Chondrocyte (in vitro differentiated cells): ENCODE measurements around the gene HECTD1. TPM values are rescaled to one million over a fixed set of nuclear protein-coding genes. Genes with fewer than 3 reads are reported as not detected.
A peak's percentile ranks its signal among the peaks of the same experiment; 100 is the strongest.

ENCODE experiments used
- DNase-seq: peaks from one replicate; pipeline ENCODE4 v3.0.0; 2021; ENCODE audit warnings: mixed read lengths, low spot score
- H3K27ac Mint-ChIP-seq: one replicate; pipeline ENCODE4 v1.8.0; 2021; ENCODE audit warnings: mild to moderate bottlenecking, moderate library complexity, mixed read lengths; ENCODE audit not compliant: unreplicated experiment
- H3K27me3 Mint-ChIP-seq: 2 replicates; pipeline ENCODE4 v1.8.0; 2021; ENCODE audit warnings: low read depth, mixed read lengths
- H3K36me3 Mint-ChIP-seq: 2 replicates; pipeline ENCODE4 v1.8.0; 2021; ENCODE audit warnings: low read depth, mixed read lengths
- H3K4me1 Mint-ChIP-seq: 2 replicates; pipeline ENCODE4 v1.8.0; 2021; ENCODE audit warnings: low read depth, mild to moderate bottlenecking, mixed read lengths
- H3K4me3 Mint-ChIP-seq: one replicate; pipeline ENCODE4 v1.8.0; 2021; ENCODE audit warnings: mild to moderate bottlenecking, moderate library complexity, mixed read lengths; ENCODE audit not compliant: unreplicated experiment
- H3K9me3 Mint-ChIP-seq: 2 replicates; pipeline ENCODE4 v1.8.0; 2021; ENCODE audit warnings: low read depth, mixed read lengths
- total RNA-seq: library from RNA; stranded (reverse); gene quantifications from 3 replicates; pipeline ENCODE4 v1.2.1, GENCODE V29; 2021
- TF ChIP-seq, protein P1 (sequence below): fragments of 200-600 bp; sonication (generic); IDR thresholded peaks from 2 replicates; pipeline ENCODE4 v1.5.0; 2021; ENCODE audit warnings: antibody characterized with exemption, mild to moderate bottlenecking, moderate library complexity

Gene HECTD1
- total RNA-seq, 1 donor from 2014 or later: 142 TPM

DNA sequence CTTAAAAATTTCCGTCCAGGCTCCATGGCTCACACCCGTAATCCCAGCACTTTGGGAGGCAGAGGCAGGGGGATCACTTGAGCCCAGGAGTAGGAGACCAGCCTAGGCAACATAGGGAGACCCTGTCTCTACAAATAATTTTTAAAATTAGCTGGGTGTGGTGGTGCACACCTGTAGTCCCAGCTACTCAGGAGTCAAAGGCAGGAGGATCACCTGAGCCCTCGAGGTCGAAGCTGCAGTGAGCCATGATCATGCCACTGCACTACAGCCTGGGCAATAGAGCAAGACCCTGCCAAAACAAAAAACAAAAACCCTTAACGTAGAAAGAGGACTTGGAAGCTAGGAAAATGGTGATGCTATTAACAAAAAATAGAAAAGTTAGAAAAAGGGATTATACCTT, 2.0 kb upstream of the HECTD1 start:
- H3K4me3 Mint-ChIP-seq: no peak overlapping the region
- peak overlapping the region; percentile 100 for H3K27ac Mint-ChIP-seq
- H3K4me1 Mint-ChIP-seq: peaks cover 29% of the 10 kb centered on the region
- DNase-seq: no peak
- TF ChIP-seq, protein P1, sequence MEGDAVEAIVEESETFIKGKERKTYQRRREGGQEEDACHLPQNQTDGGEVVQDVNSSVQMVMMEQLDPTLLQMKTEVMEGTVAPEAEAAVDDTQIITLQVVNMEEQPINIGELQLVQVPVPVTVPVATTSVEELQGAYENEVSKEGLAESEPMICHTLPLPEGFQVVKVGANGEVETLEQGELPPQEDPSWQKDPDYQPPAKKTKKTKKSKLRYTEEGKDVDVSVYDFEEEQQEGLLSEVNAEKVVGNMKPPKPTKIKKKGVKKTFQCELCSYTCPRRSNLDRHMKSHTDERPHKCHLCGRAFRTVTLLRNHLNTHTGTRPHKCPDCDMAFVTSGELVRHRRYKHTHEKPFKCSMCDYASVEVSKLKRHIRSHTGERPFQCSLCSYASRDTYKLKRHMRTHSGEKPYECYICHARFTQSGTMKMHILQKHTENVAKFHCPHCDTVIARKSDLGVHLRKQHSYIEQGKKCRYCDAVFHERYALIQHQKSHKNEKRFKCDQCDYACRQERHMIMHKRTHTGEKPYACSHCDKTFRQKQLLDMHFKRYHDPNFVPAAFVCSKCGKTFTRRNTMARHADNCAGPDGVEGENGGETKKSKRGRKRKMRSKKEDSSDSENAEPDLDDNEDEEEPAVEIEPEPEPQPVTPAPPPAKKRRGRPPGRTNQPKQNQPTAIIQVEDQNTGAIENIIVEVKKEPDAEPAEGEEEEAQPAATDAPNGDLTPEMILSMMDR: no peak
- no peaks in the 10 kb centered on the region for H3K36me3 Mint-ChIP-seq
- no peaks in the 10 kb centered on the region for H3K27me3 Mint-ChIP-seq
- no peaks in the 10 kb centered on the region for H3K9me3 Mint-ChIP-seq

DNA sequence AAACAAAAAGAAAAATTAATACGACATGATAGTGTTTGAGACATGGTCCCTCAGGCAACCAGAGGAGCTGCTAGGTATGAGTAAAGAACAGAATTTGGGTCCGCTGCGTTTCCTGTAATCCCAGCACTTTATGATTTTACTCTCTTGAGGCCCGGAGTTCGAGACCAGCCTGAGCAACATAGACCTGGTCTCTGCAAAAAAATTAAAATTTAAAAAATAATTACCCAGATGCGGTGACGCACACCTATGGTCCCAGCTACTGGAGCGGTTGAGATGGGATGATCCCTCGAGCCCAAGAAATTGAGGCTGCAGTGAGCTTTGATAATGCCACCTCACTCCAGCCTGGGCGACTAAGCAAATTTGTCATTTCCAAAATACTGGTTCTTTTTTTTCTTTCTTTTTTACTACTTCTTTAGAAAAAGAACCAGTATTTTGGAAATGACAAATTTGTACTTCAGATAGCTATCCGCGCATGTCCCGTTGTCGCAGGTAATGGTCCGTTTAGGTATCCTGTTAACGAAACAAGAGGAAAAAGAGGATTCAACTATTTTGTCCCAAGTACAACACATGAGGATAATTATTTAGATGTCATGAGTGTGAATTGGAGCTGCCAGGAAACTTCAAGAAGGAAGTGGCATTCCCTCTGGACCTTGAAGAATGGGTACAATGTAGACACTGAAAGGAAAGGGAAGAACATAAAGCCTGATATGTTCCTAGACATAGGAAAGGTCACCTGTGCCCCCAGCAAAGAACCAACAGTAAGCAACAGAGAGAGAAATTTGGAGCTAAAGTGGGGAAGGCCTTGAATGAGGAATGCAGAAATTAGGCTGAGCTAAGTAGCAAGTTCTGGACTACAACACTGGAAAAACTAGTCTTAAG, 1.2 kb upstream of the HECTD1 start:
- peaks cover 31% of the 10 kb centered on the region for H3K4me1 Mint-ChIP-seq

DNA sequence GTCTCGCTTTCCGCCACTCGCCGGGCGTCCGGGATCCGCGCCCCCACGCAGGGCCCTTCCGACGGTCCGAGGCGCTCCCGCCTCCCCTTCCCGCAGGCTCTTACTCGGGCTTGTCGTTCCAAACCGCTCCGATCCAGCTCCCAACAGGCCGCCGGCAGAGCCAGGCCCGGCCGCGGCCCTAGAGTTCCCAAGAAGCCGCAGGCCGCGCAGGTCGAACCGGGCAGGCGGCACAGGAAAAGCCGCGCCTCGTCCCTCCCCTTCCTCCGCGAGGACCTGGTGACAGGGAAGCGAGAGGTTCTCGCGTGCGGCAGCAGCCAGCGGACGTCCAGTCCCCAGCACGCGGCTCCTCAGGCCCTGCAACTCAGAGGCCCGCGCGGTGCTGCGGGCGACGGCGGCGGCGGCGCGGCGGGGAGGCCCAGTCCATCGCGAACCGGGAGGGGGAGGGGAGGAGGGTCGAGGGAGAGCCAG, 272 bp downstream of the HECTD1 start:
- Mint-ChIP-seq H3K27me3 (no peaks in the 10 kb centered on the region), H3K9me3 (no peaks in the 10 kb centered on the region), H3K4me3 (peak overlapping the region; percentile 94), H3K36me3 (peaks cover 4% of the 10 kb centered on the region), H3K27ac (peak overlapping the region; percentile 97), H3K4me1 (peaks cover 31% of the 10 kb centered on the region)
- DNase-seq: peak; percentile 94
- TF ChIP-seq, protein P1: no peak

More for the DNA sequence above, 1.2 kb upstream of the HECTD1 start:
- peak overlapping the region; percentile 94 for H3K4me3 Mint-ChIP-seq
- TF ChIP-seq, protein P1: no peak
- no peak for DNase-seq
- H3K9me3 Mint-ChIP-seq: no peaks in the 10 kb centered on the region
- H3K27ac Mint-ChIP-seq: peak overlapping the region; percentile 100
- no peaks in the 10 kb centered on the region for H3K27me3 Mint-ChIP-seq
- peaks cover 4% of the 10 kb centered on the region for H3K36me3 Mint-ChIP-seq

DNA sequence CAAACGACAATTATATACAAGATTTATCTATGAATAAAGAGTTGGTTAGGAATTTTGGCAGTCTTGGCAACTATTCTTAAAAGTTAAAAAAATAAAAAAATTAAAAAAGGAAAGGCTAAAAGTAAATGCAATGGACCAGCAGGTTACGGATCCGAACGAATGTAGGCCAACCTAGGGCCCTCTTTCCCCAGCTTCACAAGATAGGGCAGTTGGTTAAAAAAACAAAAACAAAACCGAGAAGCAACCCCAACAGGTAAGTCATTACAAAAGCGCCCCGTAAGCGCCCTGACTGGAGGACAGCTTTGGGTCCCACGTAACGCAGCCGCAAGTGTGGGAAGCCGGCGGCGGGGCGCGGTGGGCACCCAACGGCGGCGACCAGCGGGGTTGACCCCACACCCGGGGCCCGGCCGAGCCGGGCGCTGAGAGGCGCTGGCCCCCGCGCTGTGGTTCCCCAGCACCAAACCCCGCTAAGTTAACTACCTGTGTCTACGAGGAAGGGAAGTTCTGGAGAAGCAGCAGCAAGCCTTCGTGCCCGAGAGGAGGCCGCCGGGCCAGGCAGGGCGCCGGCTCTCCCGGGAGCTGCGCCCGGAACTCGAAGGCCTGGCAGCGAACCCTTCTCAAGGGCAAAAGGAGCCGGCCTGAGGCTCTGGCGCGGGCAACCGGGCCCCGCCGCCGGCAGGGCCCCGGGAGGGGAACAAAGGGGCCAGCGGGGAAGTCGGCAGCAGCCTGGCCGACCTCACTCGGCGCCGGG, 882 bp downstream of the HECTD1 start:
- peaks cover 4% of the 10 kb centered on the region for H3K36me3 Mint-ChIP-seq
- peak; percentile 90 for DNase-seq
- peaks cover 31% of the 10 kb centered on the region for H3K4me1 Mint-ChIP-seq
- H3K27ac Mint-ChIP-seq: peak overlapping the region; percentile 79
- H3K9me3 Mint-ChIP-seq: no peaks in the 10 kb centered on the region
- no peaks in the 10 kb centered on the region for H3K27me3 Mint-ChIP-seq
- TF ChIP-seq, protein P1: no peak
- peak overlapping the region; percentile 94 for H3K4me3 Mint-ChIP-seq
